Lung microvascular endothelial cell (primary cell): ENCODE measurements around the gene TPR. TPM values are rescaled to one million over a fixed set of nuclear protein-coding genes. Genes with fewer than 3 reads are reported as not detected.
A peak's percentile ranks its signal among the peaks of the same experiment; 100 is the strongest.

ENCODE experiments used
- DNase-seq, 2 donors: peaks; one replicate each; pipeline versions ENCODE4 v3.0.0 to v3.0.0-alpha.2; 2010; ENCODE audit warnings: low read depth in 2 of 2
- total RNA-seq: library from RNA; depleted of rRNA; stranded (reverse); fragments of >200 nt; gene quantifications from 2 replicates; pipeline ENCODE4 v1.2.1, GENCODE V29; 2014

Gene TPR
- total RNA-seq, 1 donor from 2014 or later, result 78.8 TPM

DNA sequence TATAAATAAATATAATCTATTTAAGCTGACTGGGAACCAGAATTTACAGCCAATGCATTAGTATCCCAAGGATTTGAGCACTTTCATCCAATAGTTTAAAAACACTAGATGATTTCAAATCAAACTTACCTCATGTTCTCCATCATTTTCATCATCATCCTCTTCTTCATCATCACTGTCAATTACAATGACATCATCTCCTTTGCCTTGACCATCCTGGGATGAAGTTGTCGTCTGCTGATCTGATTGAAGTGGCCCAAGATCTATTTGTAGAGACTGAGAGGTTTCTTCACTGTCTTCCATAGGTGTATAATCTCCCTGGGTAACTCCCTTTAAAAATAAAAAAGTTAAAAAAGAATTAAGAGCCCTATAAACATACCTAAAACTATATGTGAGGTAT lies 47.7 kb downstream of the TPR start:
- no peak for DNase-seq

DNA sequence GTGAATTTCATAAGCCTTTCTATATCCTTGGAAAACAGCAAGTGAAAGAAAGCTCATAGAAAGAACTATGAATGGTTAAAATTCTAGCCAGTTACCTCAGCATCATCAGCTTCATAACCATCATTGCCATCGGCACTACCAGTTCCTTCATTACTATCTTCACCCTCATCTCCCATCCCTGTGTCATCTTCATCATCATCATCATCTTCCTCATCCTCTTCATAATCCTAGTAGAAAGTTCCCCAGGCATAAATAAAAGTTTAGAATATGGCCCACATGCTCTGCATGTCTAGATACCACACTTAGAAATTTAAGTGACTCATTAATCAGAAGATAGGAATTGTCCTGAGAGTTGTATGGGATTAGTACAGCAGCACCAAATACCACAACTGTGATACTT lies 49.0 kb downstream of the TPR start:
- no peak for DNase-seq

DNA sequence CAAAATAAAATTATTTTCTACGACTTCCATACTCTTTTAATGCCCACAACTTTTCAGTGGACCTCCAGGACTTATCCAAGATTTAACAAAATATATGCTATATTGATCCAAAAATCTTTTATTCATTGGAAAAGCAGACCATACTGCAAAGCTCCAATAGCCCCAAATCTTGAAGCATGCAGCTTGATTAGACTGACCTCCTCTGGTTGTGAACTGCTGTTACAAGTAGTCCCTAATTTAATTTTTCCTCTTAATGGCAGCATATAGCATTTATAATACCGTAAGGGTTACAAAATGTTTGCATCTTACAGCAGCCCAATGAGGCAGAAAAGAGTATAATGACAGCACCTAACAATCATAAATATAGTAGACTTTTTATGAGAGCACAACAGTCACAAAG lies 49.8 kb downstream of the TPR start:
- peak; percentile 22 to 23 for DNase-seq

DNA sequence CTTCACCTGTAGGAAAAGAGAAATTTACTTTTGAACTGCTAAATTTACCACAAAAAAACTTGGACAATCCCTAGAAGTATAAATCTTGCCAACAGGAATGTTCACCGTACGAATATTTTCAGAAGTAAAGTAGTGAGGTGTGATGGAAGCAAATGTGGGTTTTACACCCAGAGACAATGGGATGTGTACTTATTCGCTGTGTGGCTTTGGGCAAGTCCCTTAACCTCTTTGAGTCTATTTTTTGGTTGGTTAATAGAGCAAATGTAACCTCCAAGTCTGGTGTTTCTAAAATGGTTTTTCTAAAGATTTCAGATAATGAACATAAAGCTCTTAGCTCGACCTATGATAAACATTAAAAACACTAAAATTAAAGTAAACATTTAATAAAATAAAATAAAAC lies 51.2 kb downstream of the TPR start:
- no peak for DNase-seq

DNA sequence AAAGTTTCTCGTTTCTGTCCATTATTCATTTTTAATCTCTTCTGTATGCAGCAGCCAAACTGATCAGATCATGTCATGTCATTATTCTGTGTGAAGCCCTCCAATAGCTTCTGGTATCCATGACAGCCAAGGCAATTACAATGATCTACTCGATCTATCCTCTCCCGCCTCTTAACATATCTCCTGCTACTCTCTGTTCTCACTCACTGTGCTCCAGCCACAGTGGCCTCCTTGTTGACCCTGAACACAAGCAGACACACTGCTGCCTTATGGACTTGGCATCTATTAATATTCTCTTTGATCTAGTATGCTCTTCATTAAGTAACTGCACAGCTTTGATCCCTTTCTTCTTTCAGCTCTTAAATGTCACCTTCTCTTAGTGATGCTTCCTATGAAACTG lies 59.5 kb downstream of the TPR start:
- no peak for DNase-seq

DNA sequence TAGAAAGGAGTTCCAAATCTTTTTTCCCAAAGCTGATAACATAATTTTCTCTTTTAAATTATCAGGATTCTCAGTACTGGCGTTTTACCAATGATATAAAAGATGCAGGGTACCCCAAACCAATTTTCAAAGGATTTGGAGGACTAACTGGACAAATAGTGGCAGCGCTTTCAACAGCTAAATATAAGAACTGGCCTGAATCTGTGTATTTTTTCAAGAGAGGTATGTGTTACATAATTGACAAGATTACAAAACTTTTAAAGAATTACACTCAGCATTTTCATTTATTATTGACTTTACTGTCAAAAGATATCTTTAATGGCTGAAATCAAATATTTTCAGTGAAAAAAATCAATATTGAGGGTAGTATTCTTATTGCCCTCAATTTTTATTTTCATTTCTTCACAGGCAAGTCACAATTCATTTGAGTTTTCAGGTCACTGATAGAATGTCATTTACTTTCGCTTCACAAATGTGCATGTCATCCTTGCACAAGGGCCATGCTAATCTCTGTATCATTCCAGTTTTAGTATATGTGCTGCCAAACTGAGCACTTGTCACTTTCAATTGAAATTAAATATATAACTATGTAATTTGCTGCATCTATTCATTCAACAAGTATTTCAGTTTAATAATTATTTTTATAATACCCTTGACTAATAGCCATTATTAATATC lies 63.5 kb downstream of the TPR start:
- DNase-seq, result no peak

DNA sequence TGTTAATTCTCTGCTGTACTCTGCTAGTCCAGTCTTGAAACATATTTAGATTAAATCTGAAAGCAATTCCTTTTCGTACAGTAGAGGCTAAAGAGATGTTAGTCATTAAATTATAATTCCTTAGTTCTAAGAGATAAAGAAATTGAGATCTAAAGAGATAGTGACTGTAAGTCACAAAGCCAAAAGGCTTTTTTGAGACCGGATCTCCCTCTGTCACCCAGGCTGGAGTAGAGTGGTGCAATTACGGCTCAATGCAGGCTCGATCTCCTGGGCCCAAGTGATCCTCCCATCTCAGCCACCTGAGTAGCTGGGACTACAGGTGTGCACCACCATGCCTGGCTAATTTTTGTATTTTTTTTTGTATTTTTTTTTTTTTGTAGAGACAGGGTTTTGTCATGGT lies 64.7 kb downstream of the TPR start:
- no peak for DNase-seq

DNA sequence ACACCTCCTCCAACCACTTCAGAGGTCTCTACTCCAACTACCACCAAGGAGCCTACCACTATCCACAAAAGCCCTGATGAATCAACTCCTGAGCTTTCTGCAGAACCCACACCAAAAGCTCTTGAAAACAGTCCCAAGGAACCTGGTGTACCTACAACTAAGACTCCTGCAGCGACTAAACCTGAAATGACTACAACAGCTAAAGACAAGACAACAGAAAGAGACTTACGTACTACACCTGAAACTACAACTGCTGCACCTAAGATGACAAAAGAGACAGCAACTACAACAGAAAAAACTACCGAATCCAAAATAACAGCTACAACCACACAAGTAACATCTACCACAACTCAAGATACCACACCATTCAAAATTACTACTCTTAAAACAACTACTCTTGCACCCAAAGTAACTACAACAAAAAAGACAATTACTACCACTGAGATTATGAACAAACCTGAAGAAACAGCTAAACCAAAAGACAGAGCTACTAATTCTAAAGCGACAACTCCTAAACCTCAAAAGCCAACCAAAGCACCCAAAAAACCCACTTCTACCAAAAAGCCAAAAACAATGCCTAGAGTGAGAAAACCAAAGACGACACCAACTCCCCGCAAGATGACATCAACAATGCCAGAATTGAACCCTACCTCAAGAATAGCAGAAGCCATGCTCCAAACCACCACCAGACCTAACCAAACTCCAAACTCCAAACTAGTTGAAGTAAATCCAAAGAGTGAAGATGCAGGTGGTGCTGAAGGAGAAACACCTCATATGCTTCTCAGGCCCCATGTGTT lies 66.6 kb downstream of the TPR start:
- no peak for DNase-seq

DNA sequence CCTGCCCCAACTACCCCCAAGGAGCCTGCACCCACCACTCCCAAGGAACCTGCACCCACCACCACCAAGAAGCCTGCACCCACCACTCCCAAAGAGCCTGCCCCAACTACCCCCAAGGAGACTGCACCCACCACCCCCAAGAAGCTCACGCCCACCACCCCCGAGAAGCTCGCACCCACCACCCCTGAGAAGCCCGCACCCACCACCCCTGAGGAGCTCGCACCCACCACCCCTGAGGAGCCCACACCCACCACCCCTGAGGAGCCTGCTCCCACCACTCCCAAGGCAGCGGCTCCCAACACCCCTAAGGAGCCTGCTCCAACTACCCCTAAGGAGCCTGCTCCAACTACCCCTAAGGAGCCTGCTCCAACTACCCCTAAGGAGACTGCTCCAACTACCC lies 67.6 kb downstream of the TPR start:
- DNase-seq, result no peak

DNA sequence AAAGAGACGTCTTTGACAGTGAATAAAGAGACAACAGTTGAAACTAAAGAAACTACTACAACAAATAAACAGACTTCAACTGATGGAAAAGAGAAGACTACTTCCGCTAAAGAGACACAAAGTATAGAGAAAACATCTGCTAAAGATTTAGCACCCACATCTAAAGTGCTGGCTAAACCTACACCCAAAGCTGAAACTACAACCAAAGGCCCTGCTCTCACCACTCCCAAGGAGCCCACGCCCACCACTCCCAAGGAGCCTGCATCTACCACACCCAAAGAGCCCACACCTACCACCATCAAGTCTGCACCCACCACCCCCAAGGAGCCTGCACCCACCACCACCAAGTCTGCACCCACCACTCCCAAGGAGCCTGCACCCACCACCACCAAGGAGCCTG lies 68.5 kb downstream of the TPR start:
- DNase-seq, result no peak

DNA sequence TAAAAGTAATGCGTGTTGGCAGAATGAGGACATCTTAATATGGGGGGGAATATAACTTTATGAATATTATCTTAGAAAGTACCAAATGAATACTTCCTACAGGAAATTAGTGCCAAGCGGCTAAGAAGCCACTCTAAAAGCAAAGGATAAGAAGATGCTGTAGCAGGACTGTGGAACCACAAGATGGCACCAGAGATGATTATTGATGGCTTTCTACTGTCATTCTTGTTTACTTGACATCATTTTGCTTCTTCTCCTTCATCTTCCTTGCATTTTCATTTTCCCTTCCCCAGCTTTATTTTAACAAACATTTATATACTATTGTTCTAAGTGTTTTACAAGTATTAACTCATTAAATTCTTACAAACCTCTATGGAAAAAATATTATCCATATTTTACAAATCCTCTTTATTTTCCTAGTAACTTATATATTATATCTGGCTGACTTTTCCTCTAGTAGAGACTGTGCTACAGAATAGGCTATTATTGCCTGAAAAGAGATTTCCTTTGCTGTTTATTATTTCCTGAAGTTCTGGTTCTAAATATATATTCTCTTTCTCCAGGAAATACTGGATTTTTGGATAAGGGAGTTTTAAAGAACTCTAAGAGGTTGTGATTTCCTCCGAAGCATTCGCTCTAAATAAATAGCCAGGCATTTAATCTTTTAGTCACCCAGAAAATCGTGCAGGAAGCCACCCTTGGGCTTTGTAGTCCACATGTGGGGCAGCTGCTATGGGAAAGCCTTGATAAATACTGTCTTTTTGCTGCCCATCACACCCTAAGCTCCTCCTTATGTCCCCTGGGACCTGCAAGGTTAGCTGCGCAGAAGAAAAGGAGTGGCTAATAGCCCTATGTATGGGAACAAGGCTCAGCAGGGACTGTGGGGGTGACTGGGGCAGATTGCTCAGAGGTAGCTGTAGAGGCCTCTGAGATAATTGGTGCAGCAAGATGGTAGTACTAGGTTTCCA lies 69.8 kb downstream of the TPR start:
- peak; percentile 15 to 47 for DNase-seq

DNA sequence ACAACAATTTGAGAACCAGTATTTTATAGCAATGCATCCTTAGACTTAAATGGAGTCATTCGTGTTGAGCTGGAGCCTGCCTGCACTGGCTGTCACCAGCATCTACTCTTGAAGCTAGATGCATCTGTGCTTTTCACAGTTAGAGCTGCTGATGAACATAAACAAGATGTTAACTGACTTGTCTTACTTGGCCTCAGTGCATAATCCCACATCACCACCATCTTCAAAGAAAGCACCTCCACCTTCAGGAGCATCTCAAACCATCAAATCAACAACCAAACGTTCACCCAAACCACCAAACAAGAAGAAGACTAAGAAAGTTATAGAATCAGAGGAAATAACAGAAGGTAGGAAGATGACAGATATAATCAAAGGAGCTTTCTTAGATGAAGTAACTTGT lies 71.1 kb downstream of the TPR start:
- DNase-seq, result no peak

DNA sequence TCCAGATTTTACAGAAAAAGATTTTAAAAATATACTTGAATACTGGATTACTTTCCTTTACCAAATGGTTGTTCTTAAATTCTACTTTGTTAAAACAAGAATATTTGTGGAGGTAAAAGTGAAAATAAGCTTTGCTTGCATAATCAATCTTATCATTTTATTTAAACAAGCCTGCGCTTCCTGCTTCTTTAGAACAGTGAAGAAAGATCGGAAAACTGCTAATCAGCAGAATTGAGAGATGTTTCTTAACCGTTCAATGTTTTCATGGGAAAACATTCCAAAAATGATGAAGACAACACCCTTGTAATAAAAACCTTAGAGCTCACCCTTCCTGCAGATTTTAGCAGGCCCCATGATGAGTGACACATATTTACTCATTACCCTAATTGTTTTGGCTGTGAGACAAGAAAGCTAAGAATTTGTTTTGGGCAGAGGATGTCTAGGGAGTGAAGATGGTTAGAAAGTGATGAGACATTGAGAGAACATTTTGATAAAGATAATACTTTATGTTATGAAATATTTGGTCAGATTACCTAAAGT lies 72.6 kb downstream of the TPR start:
- no peak for DNase-seq

DNA sequence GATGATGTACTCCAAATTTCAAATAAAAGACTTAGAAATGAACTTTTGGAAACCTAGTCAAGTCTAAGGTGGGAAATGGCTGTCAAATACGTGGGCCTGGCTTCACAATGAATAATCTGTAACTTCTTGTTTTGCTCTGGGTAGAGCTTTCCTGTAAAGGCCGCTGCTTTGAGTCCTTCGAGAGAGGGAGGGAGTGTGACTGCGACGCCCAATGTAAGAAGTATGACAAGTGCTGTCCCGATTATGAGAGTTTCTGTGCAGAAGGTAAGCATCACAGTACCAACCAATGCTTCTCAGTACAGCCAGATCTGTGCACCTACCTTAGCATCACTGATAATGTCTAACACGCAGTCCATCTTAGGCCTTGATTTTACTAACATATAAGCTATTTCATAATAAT lies 73.6 kb downstream of the TPR start:
- DNase-seq, result no peak

DNA sequence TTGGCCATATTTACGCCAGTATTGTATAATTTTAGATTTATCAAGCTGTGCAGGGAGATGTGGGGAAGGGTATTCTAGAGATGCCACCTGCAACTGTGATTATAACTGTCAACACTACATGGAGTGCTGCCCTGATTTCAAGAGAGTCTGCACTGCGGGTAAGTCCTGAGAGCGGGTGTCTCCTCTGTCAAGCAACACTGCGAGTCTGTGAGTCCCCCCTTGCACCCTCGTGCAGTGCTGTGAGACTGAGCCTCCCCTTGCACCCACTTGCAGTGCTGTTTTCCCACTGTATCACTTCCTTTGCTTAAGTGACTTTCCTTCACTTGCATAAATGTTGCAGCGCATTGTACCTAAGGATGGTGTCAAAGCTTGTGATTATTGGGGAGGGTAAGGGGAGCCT lies 75.0 kb downstream of the TPR start:
- no peak for DNase-seq

DNA sequence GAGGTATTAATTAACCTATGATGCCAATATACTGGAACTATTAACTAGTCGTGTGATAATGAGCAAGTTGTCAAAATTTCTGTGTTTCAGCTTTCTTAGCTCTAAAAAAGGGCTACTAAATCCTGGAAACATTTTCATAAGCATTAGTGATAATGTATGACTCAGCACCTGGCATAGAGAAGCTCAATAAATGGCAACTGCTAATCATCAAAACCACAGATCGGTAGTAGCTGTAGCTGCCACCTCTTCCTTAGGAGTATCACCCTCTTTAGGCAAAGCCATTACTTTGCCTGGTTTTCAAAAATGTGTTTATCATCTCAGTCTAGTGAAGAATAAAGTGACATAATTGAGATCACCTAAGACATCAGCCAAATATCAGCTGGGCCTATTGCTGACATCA lies 75.5 kb downstream of the TPR start:
- no peak for DNase-seq

DNA sequence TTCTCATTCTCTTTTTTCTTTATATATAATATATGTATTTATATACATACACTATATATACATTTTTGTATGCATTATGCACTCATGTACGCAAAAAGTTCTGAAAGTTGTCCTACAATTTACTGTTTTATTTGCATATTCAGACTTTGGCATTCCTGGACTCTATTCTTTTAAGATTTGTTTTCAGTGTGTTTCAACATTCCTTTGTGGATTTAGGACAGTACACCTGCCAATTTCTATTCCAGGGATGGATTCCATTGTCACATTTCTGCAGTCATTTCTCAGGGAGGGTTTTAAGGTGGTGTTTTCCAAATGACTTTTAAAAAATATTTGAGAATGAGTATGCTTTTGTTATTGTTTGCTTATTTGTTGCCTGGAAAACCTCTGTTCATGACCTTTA lies 76.2 kb downstream of the TPR start:
- DNase-seq, result no peak

DNA sequence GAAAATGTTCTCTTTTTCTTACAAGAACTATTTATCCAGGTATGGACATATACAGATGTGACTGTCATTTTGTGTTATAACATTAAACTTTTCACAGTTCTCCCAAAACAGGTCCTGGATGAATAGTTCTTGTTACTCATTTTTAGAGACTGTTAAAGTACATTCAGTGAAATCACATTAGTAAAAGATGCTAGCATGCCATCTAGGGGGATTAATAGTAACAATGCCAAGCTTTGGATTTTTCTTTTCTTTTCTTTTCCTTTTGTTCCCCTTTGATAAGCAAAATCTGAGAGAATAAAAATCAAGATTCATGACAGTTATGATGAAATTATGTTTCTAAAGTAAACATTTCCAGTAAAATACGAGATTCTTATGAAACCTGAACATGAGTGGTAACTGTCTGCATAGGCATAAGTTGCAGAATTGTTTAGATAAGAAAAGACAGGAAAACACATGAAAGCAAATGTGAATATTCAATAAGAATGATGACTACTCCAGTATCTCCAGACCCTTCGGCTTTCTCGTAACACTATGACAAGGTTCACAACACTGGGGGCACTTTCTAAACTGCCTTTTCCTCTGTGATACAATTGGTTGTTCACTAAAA lies 77.5 kb downstream of the TPR start:
- DNase-seq, result no peak

DNA sequence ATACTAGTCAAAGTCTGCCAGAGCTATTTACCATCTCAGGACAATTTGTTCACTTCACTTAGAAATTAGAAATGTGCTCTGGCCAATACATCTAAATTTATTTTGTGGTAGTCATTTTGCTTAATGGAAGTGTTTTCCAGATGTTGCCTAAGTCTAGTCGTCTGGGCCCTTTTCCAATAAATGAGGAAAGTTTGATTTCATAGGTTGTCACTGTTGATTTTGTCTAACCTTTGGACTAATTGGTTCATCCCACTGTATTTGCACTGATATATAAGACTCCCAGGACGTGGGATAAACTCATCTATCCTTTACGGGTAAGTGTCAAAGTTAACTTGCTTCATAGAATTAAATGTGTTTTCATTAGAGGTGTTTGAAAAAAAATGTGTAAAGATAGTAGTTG lies 79.1 kb downstream of the TPR start, which contains the start of gene PRG4:
PRG4 (plus strand) TSS at position 300 of the 400 bp plus-strand sequence.
- no peak for DNase-seq

DNA sequence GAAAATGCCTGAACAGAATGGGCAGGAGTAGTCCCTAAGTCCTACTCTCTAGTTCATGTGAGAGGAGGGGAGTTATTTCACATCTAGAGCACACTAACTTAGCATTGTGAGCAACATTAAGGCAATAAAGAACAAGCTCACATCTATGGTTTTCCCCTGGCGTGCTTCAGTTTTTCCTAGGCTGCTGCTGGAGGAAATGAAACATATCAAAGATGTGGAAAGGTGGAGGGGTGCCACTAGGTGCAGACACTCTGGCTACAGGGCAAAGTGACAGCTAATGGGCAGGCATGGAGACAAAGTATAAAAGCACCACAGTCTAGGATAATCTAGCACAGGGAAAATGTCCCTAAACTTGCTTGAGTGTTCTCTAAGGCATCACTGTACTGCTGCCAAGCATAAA lies 82.2 kb downstream of the TPR start:
- no peak for DNase-seq

DNA sequence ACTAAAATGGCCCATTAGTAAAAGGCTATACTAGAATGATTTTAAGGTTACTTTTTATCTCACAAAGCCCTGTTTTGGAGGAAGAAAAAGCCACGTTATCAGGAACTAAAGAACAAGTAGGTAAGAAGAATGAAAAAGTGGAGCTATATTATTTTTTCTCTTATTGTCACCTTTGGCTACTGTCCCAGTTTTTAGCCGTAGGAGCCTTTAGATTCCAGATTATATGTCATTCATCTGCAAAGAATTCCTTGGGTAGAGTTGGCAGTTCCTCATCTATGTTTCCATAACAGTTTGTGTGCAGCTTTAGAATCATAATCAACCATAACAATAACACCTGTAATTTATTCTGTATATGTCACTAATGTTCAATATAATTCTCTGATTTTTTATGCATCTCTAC lies 83.8 kb downstream of the TPR start:
- no peak for DNase-seq
